Upper lobe of left lung (tissue), 6 donors: ENCODE results near the gene OSBPL5. TPM values are rescaled to one million over a fixed set of nuclear protein-coding genes. Genes with fewer than 3 reads are reported as not detected.
A peak's percentile ranks its signal among the peaks of the same experiment; 100 is the strongest.

Experiments
- ATAC-seq, 2 donors: fragments of 200-7000 bp; cut with Tn5 transposase; one replicate each; pipeline ENCODE4 v1.9.1; 2022; ENCODE audit warnings: mild to moderate bottlenecking in 2 of 2, moderate library complexity in 2 of 2; ENCODE audit not compliant: low FRiP score in 2 of 2
- DNase-seq, 2 donors: peaks; one replicate each; pipeline ENCODE4 v3.0.0-alpha.2; 2019 to 2020
- H3K27ac ChIP-seq, 4 donors: fragments of 200-600 bp; sonication (generic); one replicate each; pipeline ENCODE4 v1.5.1; 2016 to 2019
- H3K27me3 ChIP-seq, 4 donors: fragments of 200-600 bp; sonication (generic); one replicate each; pipeline ENCODE4 v1.5.1; 2017 to 2019
- H3K36me3 ChIP-seq, 4 donors: fragments of 200-600 bp; sonication (generic); one replicate each; pipeline ENCODE4 v1.5.1; 2016 to 2019
- H3K4me1 ChIP-seq, 4 donors: fragments of 200-600 bp; sonication (generic); one replicate each; pipeline ENCODE4 v1.5.1; 2018 to 2019
- H3K4me3 ChIP-seq, 4 donors: fragments of 200-600 bp; sonication (generic); one replicate each; pipeline ENCODE4 v1.5.1; 2017 to 2019; ENCODE audit warnings: mild to moderate bottlenecking in 2 of 4, moderate library complexity in 1 of 4
- H3K9me3 ChIP-seq, 4 donors: fragments of 200-600 bp; sonication (generic); one replicate each; pipeline ENCODE4 v1.5.1; 2018 to 2019
- EP300 ChIP-seq, 4 donors: sonication (generic); formaldehyde crosslinking; IDR thresholded peaks; one replicate each; pipeline ENCODE4 v1.5.1; 2017; ENCODE audit warnings: antibody characterized with exemption in 4 of 4, control low read depth in 2 of 4
- POLR2A ChIP-seq, 4 donors: fragments of 450-650 bp; IDR thresholded peaks; one replicate each; pipeline ENCODE4 v1.5.1; 2016 to 2017; ENCODE audit warnings: antibody characterized with exemption in 4 of 4, mild to moderate bottlenecking in 2 of 4
- POLR2AphosphoS5 ChIP-seq, 2 donors: sonication (generic); formaldehyde crosslinking; IDR thresholded peaks; one replicate each; pipeline ENCODE4 v1.5.1; 2017; ENCODE audit warnings: antibody characterized with exemption in 2 of 2
- WGBS, 2 donors: methylation state at CpG; one replicate each; pipeline ENCODE4 v1.1.5; 2017 to 2018; 5-methylcytosine and 5-hydroxymethylcytosine counted together
- total RNA-seq, 6 donors: library from RNA; depleted of rRNA in 4 of 6; stranded (reverse); fragments of >200 nt in 4 of 6; gene quantifications; one replicate each; pipeline versions ENCODE4 v1.1.0 to v1.2.1, GENCODE V29; 2016 to 2021
- TF ChIP-seq, protein P1 (sequence below), 6 experiments: fragments of 450-650 bp in 4 of 6; fragments of 200-600 bp in 2 of 6; sonication (generic) in 2 of 6; IDR thresholded peaks; one replicate each; pipeline ENCODE4 v1.5.1; 2016 to 2019; ENCODE audit warnings: antibody characterized with exemption in 6 of 6
- donor health status: DM: no; HTN: no; CAD: no; lungs with moderate emphysema.
- donor health status: DM: no; HTN: yes; CAD: no; lungs with severe emphysema.

OSBPL5 gene
- total RNA-seq, 6 donors from 2014 or later: 23.4 to 66.9 (median 48.3) TPM

DNA sequence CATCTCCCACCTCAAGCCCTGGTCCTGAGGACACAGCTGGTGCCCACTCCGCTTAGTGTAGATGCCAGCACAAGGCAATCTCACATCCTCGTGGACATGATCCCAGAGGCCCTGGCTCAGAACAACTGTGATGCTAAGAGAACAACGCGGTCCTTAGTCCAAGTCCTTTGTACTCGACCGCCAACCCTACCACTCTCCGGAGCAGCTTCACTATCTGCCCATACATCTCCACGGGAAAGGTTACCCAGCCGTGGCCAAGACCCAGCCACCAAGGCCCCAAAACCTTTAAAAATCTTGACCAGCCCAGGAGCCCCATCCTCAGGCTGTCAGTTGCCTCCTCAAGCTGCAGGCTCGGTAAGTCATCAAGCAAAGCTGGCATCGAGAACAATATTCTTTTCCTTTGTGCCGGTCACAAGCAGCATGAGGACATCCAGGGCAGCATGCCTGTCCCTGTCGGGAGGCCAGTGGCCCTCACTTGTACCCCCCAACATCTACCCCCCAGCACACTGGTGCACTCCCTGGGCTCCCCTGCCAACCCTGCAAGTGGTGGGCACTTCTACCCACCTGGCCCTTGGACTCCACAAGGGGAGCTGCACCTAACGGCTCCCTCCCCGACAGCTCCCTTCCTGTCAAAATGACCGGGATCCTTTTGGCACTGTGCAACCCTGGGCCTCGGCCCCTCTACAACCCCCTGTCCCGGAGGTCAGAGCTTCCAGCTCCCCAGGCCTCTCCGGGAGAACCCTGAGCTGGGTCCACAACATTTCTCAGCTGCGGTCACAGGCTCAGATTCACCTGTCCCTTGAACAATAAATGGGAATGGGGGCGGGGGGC, 2.5 kb downstream of the OSBPL5 start:
- Histone ChIP-seq H3K9me3 (no peaks in the 10 kb centered on the region), H3K4me1 (peaks cover 52 to 80% (median 62%) of the 10 kb centered on the region in 4 donors), H3K4me3 (peak overlapping the region in 1 of 4 donors; percentile 77), H3K27ac (peak overlapping the region; percentile 15 to 81 (median 52)), H3K36me3 (no peaks in the 10 kb centered on the region), H3K27me3 (no peaks in the 10 kb centered on the region)
- DNase-seq: peak in 1 of 2 donors; percentile 31
- ATAC-seq: no peak
- WGBS, 2 donors: 73 to 79% methylated on average over 11 to 19 of the region's 21 CpGs
- TF ChIP-seq POLR2A (IDR thresholded peaks at IDR 0.05) (no peak), POLR2AphosphoS5 (IDR thresholded peaks at IDR 0.05) (no peak), EP300 (IDR thresholded peaks at IDR 0.05) (no peak)
- TF ChIP-seq, protein P1, sequence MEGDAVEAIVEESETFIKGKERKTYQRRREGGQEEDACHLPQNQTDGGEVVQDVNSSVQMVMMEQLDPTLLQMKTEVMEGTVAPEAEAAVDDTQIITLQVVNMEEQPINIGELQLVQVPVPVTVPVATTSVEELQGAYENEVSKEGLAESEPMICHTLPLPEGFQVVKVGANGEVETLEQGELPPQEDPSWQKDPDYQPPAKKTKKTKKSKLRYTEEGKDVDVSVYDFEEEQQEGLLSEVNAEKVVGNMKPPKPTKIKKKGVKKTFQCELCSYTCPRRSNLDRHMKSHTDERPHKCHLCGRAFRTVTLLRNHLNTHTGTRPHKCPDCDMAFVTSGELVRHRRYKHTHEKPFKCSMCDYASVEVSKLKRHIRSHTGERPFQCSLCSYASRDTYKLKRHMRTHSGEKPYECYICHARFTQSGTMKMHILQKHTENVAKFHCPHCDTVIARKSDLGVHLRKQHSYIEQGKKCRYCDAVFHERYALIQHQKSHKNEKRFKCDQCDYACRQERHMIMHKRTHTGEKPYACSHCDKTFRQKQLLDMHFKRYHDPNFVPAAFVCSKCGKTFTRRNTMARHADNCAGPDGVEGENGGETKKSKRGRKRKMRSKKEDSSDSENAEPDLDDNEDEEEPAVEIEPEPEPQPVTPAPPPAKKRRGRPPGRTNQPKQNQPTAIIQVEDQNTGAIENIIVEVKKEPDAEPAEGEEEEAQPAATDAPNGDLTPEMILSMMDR (IDR thresholded peaks at IDR 0.05): no peak

GRCh38 chr11:3161720-3162409, 3.2 kb downstream of the OSBPL5 start:
- no peak overlapping the region for H3K4me3 ChIP-seq
- 79 to 91% methylated on average over 6 to 7 of the region's 7 CpGs for WGBS, 2 donors
- peak in 1 of 2 donors; percentile 14 for DNase-seq

GRCh38 chr11:3161309-3161708, 3.8 kb downstream of the OSBPL5 start:
- TF ChIP-seq POLR2AphosphoS5 (IDR thresholded peaks at IDR 0.05) (peak in 1 of 2 donors; percentile 41), EP300 (IDR thresholded peaks at IDR 0.05) (no peak), POLR2A (IDR thresholded peaks at IDR 0.05) (no peak)
- 63 to 81% methylated on average over 12 to 14 of the region's 14 CpGs for WGBS, 2 donors
- no peaks in the 10 kb centered on the region for H3K36me3 ChIP-seq
- H3K9me3 ChIP-seq: no peaks in the 10 kb centered on the region
- DNase-seq: peak in 1 of 2 donors; percentile 74
- H3K4me3 ChIP-seq: peak overlapping the region in 1 of 4 donors; percentile 56
- H3K27ac ChIP-seq: peak overlapping the region in 3 of 4 donors; percentile 64 to 76 (median 64)
- H3K4me1 ChIP-seq: peaks cover 57 to 94% (median 74%) of the 10 kb centered on the region in 4 donors
- no peak for ATAC-seq
- no peaks in the 10 kb centered on the region for H3K27me3 ChIP-seq

More at GRCh38 chr11:3161720-3162409, 3.2 kb downstream of the OSBPL5 start:
- no peaks in the 10 kb centered on the region for H3K27me3 ChIP-seq
- TF ChIP-seq, protein P1 (IDR thresholded peaks at IDR 0.05): no peak
- TF ChIP-seq POLR2A (IDR thresholded peaks at IDR 0.05) (no peak), EP300 (IDR thresholded peaks at IDR 0.05) (no peak), POLR2AphosphoS5 (IDR thresholded peaks at IDR 0.05) (no peak)
- no peak for ATAC-seq
- peaks cover 52 to 88% (median 69%) of the 10 kb centered on the region in 4 donors for H3K4me1 ChIP-seq
- H3K9me3 ChIP-seq: no peaks in the 10 kb centered on the region
- peak overlapping the region; percentile 12 to 81 (median 40) for H3K27ac ChIP-seq
- no peaks in the 10 kb centered on the region for H3K36me3 ChIP-seq

GRCh38 chr11:3160252-3161031, 4.7 kb downstream of the OSBPL5 start:
- Histone ChIP-seq H3K4me3 (peak overlapping the region; percentile 36 to 56 (median 46)), H3K36me3 (no peaks in the 10 kb centered on the region), H3K27ac (peak overlapping the region; percentile 64 to 76 (median 69)), H3K9me3 (no peaks in the 10 kb centered on the region), H3K27me3 (no peaks in the 10 kb centered on the region), H3K4me1 (peaks cover 60 to 96% (median 76%) of the 10 kb centered on the region in 4 donors)
- TF ChIP-seq, protein P1 (IDR thresholded peaks at IDR 0.05): no peak
- no peak for TF ChIP-seq EP300 (IDR thresholded peaks at IDR 0.05)
- peak in 1 of 4 donors; percentile 20 for TF ChIP-seq POLR2A (IDR thresholded peaks at IDR 0.05)
- TF ChIP-seq POLR2AphosphoS5 (IDR thresholded peaks at IDR 0.05): peak in 1 of 2 donors; percentile 37
- WGBS, 2 donors: 4 to 5% methylated on average over 22 to 48 of the region's 48 CpGs
- peak; percentile 90 to 91 for DNase-seq
- ATAC-seq: peak; percentile 87 to 88
